ENCODE measurements around the gene TRAP1.

Gene TRAP1

DNA sequence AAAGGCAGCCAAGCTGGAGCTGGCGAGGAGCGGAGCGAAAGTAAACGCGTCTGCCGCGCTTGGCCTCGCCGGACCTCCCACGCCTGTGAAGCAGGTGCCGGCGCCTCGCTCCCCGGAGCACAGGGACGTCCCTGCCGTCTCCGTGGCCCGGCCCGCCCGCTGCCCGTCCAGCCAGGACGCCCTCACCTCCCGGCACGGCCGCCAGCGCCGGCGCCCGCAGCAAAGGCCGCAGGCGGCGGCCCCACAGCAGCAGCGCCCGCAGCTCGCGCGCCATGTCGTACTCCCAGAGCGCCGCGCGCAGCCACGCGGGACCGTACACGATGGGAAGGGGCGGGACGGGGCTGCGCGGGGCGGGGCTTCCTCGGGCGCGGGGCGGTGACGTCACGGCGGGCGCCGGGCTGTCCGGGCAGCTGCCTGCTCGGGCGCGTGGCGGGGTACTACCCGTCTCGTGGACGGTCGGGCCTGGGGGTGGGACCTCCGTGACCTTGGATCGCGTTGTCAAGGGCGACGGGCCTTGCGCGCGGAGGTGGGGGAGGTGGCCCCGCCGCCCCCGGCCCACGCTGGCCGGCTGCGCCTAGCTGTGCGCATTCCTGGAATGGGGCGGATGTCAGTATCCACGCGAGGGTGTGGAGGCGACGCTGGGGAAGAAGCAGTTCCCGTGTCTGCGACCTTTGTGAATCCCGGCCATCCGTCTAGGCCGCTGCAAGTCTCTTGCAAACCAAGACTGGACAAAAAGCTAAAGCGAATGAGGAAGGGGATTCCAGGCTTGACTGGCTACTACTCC, at the start of gene TRAP1:
Gene TRAP1 (minus strand): TSS at position 290 of the 784 bp plus-strand sequence. CDS start 16 bp downstream, at position 274.
- peak; percentile 93 for DNase-seq (ENCODE audit: low spot score)

DNA sequence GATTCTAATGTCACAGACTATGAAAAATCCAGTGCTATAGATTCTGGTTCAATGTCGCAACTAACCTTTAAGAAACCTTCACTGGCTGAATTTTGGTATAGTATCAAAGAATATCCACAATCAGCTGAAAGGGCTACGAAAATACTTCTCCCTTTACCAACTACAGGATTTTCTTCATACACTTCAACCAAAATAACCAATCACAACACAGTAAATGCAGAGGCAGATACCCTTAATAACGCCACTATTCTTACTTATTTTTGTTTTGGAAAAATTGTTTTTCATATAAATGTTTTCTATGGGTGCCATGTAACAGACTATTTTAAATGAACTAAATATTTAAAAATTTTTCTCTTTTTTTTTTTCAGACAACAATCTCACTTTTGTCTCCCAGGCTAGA, 48.9 kb upstream of the TRAP1 start:
- no peak for DNase-seq (ENCODE audit: low spot score)

DNA sequence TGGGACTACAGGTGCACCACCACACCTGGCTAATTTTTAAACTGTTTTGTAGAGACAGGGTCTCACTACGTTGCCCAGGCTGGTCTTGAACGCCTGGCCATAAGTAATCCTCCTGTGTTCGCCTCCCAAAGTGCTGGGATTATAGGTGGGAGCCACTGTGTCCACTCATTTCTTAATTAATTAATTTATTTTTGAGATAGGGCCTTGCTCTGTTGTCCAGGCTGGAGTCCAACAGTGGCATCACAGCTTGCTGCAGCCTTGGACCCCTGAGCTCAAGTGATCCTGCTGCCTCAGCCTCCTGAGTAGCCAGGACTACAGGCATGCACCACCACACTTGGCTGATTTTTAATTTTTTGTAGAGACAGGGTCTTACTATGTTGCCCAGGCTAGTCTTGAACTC, 47.1 kb upstream of the TRAP1 start:
- DNase-seq (ENCODE audit: low spot score): no peak

DNA sequence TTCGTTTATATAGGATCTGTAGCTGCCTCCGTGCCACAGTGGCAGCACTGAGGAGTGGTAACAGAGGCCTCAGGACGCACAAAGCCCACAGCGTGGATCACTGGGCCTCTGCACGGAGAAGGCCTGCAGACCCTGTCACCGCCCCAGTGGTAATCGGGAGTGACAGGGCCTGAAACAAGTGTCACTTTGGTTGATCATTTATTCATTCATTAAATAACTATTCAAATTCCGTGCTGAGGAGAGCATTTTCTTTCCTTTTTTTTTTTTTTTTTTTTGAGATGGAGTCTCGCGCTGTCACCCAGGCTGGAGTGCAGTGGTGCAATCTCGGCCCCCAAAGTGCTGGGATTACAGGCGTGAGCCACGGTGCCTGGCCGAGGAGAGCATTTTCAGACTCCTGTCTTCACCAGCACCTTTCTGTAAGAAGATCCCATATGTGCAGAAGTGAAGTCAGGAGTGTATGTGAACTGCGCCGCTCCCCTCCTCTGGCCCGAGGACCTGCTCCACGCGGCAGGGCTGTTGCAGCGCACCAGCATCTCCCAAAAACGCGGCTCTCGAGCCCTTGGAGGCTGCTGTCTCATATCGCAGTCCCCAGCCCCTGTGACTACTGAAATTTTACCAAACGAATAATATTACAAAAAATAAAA, 44.9 kb upstream of the TRAP1 start:
- no peak for DNase-seq (ENCODE audit: low spot score)

DNA sequence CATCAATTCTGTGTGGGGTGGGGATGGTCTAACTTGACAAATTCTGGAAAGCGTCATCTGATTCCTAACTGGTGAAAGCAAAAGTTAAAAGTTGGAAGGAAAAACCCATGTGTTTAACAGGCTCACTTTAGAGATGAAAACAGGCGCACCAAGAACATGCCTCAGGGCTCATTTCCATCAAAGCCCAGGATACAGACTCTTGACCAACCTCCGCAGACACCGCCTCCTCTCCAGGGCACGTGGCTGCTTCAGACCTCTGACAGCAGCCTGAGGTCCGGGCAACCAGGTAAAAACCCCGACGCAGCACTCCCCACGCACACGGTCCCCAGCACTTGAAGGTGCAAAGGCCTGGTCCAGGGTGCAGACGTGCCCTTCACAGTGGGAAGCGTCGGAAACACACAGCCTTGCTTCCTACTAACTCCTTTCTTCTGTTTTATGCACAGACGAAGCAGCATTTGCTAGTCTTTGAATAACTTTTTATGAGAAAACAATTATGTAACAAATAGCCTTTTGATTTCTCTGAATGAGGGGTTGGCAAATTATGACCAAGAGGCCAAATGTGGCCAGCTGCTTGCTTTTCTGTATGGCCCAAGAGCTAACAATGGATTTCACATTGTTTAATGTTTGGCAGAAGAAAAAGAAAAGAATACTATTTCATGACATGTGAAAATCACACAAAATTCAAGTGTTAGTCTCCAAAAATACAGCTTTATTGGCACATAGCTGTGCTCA, 44.2 kb upstream of the TRAP1 start:
- no peak for DNase-seq (ENCODE audit: low spot score)

DNA sequence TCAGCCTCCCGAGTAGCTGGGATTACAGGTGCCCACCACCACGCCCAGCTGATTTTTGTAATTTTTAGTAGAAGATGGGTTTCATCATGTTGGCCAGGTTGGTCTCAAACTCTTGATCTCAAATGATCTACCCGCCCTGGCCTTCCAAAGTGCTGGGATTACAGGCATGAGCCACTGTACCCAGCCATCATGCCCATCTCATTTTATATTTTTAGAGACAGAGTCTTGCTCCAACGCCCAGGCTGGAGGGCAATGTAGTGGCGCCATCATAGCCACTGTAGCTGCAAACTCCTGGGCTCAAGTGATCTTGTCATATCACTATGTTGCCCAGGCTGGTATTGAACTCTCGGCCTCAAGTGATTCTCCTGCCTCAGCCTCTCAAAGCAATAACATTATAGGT, 43.2 kb upstream of the TRAP1 start:
- DNase-seq (ENCODE audit: low spot score): no peak

DNA sequence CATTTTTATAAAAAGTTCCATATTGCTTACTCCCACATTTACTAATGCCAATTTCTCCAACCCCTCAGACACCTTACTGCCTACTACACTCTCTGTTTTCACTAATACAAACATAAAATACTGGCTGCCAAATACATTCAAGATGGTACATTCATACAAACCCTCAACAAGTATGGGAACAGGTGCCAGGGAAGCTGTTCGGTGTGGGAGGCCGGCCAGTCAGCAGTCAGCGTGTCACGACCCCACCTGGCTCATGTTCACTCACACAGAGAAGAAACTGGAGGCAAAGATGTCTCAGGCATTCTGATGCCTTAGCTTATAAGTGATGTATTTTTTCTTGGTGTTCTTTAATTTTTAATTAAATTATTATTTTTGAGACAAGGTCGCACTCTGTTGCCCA, 42.4 kb upstream of the TRAP1 start:
- DNase-seq (ENCODE audit: low spot score): no peak

DNA sequence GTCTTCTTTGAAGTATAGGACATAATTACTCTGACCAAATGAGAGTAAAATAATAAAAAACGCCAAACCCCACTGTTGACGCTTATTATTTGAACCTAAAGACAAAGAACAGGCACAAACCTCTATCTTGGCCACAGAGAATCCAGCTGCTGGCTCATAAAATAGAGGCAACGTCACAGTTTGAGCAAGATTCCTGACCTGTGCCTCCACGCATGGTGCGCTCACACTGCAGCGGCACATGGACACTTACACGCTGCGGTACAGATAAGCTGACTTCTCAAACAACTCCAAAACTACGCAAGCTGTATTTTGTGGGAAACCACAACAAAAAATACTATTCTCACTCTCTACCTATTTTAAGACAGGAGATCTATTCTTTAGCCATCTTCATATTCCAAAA, 38.8 kb upstream of the TRAP1 start:
- DNase-seq (ENCODE audit: low spot score): no peak

DNA sequence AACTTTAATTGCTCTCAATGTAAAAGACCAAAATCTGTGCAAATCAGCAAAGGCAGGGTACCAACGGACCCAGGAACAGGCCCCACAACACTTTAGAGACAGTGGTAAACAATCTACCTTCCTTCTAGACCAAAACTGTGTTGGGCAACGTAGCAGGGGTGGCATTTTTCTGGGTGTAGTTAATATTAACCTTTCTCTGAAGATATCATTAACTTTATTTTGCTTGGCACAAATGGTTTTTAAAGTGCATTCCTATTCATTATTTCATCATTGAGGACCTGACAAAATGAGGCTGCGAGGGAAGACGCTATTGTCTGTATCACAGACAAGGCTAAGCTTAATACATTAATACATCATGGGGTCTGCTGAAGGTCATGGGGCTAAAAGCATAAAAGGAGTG, 37.9 kb upstream of the TRAP1 start:
- DNase-seq (ENCODE audit: low spot score): no peak

DNA sequence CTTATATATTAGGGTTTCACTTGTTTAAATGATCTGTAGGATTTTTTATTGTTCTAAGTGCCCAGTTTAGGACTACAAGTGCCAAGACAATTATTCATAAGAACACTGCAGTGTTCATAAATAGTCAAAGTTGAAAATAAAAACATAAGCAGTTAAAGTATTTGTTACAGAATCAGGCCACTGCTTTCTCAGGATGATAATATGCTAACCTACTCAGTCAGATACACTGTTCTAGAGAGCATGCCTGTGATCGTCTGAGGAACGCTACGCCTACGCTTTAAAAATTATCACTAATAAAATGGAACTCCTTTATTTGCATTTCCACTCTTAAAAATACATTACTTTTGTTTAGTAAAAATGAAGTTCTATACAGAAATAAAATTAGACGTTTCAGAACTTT, 37.4 kb upstream of the TRAP1 start:
- DNase-seq (ENCODE audit: low spot score): no peak

DNA sequence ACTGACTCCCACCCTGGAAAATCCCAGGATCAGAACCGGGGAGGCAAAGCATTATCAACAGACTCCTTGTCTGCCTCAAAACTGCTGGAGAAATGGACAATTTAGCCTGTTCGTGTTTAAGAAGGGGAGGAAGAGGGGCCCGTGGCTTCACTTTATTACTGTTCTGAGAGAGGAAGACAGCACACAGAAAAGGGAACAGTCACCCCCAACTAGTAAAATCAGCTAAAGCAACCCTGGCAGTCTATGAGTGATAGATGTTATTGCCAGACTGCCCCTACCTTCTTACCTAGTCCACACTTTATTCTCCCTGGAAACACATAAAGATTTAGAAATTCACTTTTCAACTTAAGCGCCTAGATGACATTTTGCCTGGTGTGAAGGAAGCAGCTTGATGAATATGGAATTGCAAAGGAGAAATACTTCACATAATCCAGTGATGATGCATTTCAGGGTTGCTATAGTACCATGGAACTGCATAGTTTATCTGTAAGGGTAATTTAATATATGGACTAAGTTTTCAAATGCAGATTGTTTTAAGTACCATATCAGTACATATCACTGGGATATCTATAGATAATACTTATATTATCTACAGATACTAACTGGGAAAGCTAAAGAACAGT, 36.9 kb upstream of the TRAP1 start:
- no peak for DNase-seq (ENCODE audit: low spot score)

DNA sequence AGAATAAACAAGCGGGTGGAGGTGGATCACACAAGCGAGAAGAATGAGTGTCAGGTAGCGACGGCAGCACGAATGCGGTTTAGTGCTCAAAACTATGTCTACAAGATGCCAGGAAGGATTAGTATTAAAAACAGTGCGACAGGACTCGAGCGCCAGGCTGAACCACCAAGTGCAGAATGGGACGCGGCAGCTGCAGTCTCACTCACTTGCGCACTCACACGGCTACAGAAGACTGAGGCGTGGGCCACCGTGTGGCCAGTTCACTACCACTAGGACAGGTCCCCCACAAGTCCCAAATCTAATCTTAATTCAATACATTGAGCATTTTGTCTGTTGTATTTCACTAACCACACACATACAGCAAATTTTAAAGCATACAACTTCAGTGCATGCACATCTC, 35.7 kb upstream of the TRAP1 start:
- DNase-seq (ENCODE audit: low spot score): no peak

DNA sequence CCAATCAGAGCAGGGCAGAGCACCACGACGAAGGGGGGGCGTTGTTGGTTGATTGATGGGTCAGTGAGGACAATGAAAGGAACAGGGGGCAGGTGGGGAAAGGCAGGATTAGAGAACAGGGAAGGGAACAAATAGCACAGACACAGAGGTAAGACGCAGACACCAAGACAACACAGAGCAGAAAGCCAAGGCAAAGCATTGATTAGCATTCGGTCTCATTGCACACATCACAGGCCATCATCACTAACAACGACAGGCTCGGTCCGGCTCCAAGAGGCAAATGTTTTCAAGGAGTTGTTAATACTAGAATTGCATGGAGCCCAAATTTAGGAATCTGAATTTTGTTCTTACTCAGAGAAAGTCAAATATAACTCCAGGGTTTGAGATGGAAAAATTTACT, 34.6 kb upstream of the TRAP1 start:
- no peak for DNase-seq (ENCODE audit: low spot score)

DNA sequence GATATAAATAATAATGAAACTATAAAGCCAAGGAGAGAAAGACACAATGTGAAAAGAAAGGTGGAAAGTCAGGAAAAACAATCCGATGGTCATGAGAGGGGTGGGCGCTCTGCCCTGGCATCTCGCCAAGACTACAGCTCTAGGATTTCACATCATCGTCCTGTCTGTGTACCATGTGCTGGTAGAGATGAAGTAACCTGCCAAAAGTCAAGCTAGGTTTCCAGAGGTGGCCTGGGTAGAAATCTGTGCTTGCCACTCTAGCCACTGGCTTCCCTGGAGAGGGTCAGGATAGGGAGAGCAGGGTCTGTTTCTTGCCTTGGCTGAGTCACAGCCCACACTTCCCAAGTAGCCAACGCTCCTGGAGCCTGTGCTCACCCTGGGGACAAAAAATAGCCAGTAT, 31.0 kb upstream of the TRAP1 start:
- DNase-seq (ENCODE audit: low spot score): no peak

DNA sequence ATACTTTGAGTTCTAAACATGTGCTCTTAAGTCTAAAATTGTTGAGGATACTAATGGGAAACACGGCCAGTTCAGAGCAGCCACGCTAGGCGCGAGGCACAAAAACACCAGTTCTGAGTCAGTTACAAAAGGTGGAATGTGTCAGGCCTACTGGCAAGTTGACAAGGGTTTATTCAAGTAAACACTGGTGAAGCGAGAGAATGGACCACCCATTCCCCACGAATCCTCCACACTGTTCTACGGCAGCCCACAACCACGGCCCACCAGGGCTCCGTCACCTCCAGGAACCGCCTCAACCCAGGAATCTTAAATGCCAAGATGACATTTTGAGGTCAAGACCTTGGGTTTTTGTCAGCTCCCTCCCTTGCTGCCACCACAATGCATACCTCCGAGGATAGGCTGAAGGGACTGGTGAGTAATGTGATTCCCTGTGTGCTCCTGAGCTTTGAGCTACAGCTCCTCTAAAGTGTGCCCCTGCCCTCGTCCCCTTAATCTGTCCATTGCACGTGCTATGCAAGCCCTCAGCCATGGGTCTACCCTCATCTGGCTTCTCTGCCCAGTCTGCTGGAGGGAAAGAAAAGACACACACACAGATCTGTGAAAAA, 28.5 kb upstream of the TRAP1 start:
- no peak for DNase-seq (ENCODE audit: low spot score)

DNA sequence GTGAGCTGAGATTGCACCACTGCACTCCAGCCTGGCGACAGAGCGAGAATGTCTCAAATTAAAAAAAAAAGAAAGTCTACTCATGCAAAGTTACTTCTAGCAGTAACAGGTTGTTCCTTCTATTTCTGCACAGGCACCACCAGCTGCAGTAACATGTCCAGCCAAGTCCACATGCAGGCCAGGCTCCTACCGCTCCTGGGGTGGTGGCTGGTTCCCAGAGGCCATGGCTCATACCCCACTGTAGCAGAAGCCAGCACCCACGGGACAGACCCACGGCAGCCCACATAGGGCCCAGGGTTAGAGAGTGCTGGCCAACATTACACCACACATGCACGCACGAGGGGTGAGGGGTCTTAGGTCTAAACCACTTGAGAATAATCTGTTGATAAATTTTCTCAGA, 26.7 kb upstream of the TRAP1 start:
- no peak for DNase-seq (ENCODE audit: low spot score)

DNA sequence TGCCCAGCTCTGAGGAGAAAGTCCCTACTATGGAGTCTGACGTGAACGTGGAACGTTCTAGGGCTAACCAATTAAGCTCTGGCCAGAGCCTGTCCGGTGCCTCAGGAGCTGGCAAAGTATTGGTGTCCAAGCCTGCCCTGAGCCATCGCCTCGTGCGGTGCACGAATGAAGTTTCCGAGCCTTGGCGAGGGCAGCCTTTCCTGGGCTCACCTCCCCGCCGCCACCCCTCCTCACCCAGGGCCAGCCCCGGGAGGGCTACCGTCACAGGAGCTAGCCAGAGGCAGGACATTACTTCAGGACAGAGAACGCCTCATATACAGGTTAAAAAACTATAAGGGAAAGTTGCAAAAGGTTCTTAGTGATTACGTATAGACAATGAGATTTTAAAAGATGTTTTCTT, 23.6 kb upstream of the TRAP1 start:
- no peak for DNase-seq (ENCODE audit: low spot score)

DNA sequence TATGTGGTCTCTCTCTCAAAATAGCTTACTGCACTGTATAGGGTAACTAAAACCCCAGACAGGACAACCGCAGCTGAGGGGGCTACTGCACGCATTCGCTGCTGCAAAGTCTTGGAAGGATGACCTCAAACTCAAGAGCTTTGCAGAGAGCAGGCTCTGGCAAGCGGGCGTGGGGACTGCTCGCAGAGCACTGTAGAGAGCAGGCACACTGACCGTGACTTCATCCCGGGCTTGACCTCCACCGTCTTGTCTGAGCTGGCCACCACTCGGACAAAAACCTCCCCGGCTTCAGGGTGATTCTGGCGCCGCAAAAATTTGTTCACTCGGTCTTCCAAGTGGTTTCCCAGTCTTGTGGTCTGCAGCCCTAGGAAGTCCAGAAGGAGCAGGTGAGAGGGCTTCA, 22.9 kb upstream of the TRAP1 start:
- no peak for DNase-seq (ENCODE audit: low spot score)

DNA sequence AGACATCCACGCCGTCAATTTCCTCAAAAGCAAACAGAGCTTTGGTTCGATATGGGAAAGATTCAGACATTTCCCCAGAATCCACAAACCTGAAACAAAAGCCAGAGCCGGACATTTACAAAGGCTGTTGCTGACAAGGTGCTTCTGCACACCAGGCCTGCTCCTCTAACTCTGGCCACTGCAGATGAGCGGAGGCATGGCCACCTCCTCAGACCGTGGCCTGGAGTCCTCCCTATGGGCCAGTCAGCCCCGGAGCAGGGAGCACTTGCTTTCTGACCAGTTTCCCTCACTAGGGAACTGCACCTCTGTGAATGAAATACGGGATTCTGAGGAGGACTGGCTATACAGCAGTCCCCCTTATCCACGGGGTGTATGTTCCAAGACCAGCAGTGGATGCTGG, 22.3 kb upstream of the TRAP1 start:
- no peak for DNase-seq (ENCODE audit: low spot score)

DNA sequence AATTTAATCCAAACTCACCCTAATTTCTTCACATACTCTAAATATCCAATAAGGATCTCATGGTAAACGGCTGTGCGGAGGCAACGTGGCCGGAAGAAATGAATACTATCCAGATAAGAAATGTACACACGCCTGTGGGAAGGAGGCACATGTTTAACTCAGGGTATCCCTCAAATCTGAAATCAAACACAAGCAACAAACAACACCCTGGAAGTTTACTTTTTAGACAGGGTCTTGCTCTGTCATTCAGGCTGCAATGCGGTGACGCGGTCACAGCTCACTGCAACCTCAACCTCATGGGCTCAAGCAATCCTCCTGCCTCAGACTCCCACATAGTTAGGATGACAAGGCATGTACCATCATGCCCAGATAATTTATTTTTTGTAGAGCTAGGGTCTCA, 21.2 kb upstream of the TRAP1 start:
- no peak for DNase-seq (ENCODE audit: low spot score)

DNA sequence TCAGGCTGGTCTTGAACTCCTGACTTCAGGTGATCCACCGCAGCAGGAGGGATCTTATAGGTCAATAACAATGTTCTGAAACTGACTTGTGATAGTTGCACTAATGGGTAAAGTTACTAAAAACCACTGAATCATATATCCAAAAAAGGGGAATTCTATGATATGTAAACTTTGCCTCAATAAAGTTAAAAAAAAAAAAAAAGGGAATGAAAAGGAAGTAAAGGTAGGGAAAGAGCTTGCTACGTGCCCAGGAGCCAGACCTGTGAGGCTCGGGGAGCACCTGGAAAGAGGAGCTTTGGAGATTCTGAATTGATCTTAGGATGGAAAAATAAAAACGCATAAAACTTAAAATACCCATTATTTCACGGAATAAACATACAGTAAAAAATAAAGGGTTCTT, 20.8 kb upstream of the TRAP1 start:
- DNase-seq (ENCODE audit: low spot score): no peak

DNA sequence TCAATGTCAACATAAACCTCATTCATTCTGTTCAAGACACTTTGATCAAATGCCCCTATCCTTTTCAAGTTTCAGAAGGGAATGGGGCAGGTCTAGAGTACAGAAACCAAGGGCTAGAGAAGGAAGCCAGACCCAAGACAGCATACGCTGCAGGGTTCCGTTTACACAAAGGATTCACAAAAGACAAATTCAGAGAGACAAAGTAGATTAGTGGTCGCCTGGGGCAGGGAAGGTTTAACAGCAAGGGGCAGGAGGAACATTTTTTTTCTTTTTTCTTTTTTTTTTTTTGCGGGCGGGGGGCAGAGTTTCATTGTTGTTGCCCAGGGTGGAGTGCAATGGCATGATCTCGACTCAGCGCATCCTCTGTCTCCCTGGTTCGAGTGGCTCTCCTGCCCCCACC, 19.9 kb upstream of the TRAP1 start:
- DNase-seq (ENCODE audit: low spot score): no peak
